SK-MEL-5 (cell line): Measurements from ENCODE around the gene NET1. TPM values are rescaled to one million over a fixed set of nuclear protein-coding genes. Genes with fewer than 3 reads are reported as not detected.

ENCODE experiments used
- DNase-seq: peaks from one replicate; pipeline ENCODE4 v3.0.0-alpha.2; 2016; ENCODE audit warnings: low read depth, low spot score
- in situ Hi-C: cut with HindIII; loops from 2 replicates; pipeline ENCODE4 v1.10.0; 2016; ENCODE audit warnings: low sequenced_read_pairs, high pct_unique_total_duplicates, low pct_unique_long_range_greater_than_20kb
- total RNA-seq: library from RNA; depleted of rRNA; stranded (reverse); fragments of >200 nt; shearing (Covaris generic); gene quantifications from 2 replicates; pipeline ENCODE4 v1.2.3, GENCODE V29; 2014; rRNA removed

Gene NET1
- total RNA-seq, 1 experiment from 2014 or later: 13.4 TPM

GRCh38 chr10:5502061-5502521 is 89.7 kb downstream of the NET1 start:
- peak; percentile 45 for DNase-seq
- in situ Hi-C loops: no loop called here

GRCh38 chr10:5502571-5503476 is 90.5 kb downstream of the NET1 start:
- no peak for DNase-seq
- in situ Hi-C loops: no loop called here

- DNase-seq: no peak
- in situ Hi-C loops: no loop called here
Measured at GRCh38 chr10:5503477-5503835, 91.1 kb downstream of the NET1 start.

DNA sequence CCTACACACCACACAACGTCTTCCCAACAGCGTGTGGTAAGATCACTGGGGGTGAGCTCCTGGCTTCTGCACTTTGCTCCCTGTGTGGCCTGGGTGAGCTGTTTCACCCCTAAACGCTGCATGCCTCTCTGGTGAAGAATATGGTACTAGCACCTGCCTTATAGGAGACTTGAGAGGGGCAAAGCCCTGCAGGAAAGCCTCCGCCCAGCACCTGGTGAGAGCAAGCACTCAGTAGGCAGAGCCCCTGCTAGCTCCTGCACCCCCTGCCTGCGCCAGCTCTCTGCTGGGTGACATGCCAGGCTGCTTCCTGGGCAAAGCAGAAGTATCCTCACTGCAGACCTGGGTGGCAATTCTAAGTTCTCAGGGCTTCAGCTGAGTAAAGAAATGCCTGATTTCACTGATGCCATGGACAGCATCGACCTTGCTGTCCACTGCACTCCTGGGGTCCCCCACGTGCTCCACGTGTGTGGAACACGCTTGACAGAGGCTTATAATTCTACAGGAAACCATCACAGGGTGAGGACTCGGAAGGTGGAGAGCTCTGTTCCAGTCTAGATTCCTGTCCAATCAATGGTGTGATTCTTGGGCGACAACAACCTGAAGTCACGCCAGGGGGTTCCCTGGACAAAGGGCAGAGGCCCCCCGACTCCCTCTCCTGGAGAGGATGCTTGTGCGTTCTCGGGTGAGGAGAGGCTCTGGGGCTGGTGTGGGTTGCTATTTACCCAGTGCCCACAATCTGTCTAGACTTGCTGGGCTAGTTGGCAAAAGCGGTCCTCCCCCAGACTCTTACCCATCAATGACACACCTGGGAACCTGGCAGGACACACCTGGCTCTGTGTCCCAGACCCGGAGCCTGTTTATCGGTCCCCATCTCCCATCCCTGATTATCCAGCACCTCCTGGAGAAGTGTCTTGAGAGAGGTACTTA is 92.1 kb downstream of the NET1 start:
- in situ Hi-C loops: no loop called here

DNA sequence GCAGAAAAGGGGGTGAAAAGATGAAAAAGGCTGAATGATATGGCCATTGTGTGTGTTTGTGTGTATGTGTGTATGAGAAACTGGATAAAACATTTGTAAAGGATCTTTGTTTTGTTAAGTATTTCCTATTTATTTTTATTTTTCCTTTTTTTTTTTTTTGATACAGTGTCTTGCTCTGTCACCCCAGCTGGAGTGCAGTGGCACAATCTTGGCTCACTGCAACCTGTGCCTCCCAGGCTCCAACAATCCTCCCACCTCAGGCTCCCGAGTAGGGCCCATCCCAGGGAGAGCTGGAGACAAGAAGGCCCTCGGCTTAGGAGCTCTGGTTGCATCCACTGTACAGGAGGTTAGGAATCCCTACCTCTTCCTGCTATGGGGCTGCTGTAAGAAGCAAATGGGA is 93.9 kb downstream of the NET1 start:
- DNase-seq: no peak
- in situ Hi-C loops: no loop called here

More for the DNA sequence above, 92.1 kb downstream of the NET1 start:
- no peak for DNase-seq

DNA sequence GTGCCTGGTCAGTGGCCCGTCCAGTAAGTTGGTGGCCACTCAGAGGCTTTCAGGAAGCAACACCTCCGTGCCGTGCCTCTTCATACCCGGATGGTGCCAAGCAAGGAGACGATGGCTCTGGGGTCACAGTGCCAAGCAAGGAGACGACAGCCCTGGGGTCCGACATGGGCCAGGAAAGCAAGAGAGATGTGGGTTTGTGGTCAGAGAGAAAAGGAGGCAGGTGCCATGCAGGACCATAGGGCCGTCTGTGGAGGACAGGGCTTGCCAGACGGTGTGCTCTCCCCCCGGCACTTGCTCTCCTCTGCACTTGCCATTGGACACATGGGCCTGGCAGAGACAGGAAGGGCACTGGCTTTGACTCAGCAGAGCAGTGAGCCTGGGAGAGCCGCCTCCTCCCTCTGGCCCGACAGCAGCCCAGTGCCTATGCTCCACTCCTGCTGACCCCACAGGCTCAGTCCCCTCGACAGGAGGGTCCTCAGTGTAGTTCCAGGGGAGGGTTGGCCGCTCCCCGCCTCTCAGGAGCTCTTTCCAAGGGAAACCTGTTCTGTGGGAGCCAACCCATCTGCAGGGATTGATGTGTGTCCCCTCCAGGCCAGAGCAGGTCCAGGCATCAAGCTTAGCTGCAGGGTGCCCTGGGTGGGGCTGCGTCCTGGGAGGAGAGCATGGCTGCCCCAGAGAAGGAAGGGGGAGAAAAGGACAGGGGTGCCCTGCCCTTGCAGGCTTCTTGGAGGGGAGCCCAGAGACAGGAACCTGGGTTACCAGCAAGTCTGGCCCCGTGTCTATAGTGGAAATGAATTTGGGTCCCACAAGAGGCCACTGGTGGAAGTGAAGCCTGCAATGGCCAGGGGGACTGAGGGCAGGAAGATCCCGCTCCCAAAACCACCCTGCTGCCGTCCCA is 94.6 kb downstream of the NET1 start:
- in situ Hi-C loops: no loop called here
- no peak for DNase-seq

DNA sequence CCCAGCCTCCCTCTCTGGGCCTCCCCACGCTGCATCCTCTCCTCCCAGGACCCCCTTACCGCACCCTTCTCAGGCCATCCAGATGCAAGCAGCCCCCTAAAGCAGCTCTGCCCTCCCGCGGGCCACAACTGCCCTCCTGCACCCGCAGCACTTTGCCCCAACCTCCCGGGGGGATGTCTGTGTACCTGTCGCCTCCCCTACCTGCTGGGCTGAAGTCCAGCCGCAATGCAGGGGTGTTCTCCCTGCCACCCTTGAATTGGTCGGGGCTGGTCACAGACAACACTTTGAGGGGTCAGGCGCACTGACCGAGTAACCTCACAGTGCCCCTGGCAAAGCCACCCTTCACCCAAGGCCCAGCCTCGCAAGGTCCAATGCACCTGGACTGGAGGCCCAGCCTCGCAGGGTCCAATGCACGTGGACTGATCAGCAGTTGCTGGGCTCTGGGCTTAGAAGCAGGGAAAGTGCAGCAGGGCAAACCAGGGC is 95.3 kb downstream of the NET1 start:
- in situ Hi-C loops: no loop called here
- DNase-seq: no peak

GRCh38 chr10:5508161-5508604 is 95.8 kb downstream of the NET1 start:
- DNase-seq: no peak
- in situ Hi-C loops: no loop called here

Other genes with a start within 250 kb of the NET1 start
- gene AKR1C8, start 227.4 kb upstream of the NET1 start, total RNA-seq: not detected in 2 replicates
- not detected in 2 replicates for gene AKR1C4, start 215.7 kb upstream of the NET1 start, total RNA-seq
- not detected in 2 replicates for gene UCN3, start 47.6 kb upstream of the NET1 start, total RNA-seq
- gene TUBAL3, start 7.7 kb upstream of the NET1 start, total RNA-seq: 0.08 TPM in 1 of 2 replicates, not detected in the other
- not detected in 2 replicates for gene CALML5, start 87.0 kb downstream of the NET1 start, total RNA-seq
- gene CALML3, start 112.4 kb downstream of the NET1 start, total RNA-seq: not detected in 2 replicates